Measurements from ENCODE around the gene LRP3.
A peak's percentile ranks its signal among the peaks of the same experiment; 100 is the strongest.

Gene LRP3

DNA sequence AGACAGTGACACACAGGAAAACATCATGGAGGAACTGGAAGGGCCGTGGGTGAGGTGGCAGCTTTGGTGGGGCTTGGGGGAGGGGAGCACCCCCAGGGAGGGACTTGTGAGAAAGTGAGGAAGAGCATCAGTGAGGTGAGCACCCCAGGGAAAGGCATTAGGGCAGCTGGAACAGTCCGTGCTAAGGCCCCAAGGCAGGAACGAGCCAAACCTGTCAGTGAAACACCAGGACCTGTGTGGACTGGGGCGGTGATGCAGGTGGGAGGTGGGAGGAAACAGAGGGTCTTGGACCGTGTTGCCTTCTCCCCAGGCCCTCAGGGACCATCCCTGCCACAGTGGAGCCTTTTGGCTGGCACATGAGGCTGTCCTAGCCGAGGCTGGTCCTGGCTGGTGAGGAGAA is 48.8 kb downstream of the LRP3 start:
- no peaks in the 10 kb centered on the region for H3K9me2 ChIP-seq (replicated peaks; ENCODE audit: control insufficient read depth, low read length)
- H3F3A ChIP-seq (ENCODE audit: control insufficient read depth, insufficient read depth): no peaks in the 10 kb centered on the region
- no peak overlapping the region for H3K4me2 ChIP-seq (ENCODE audit: low read length)
- H3K9me3 ChIP-seq (ENCODE audit: control insufficient read depth, insufficient read depth, low read length): peaks cover 18% of the 10 kb centered on the region
- no peak overlapping the region for H3K4me3 ChIP-seq (ENCODE audit: low read length)
- no peaks in the 10 kb centered on the region for H3K79me2 ChIP-seq (ENCODE audit: control insufficient read depth, low read length)
- H3K36me3 ChIP-seq (ENCODE audit: control insufficient read depth, low read length): no peaks in the 10 kb centered on the region
- no peaks in the 10 kb centered on the region for H3K27me3 ChIP-seq (ENCODE audit: control insufficient read depth, low read length)
- H3K4me1 ChIP-seq (ENCODE audit: control insufficient read depth, low read length): no peaks in the 10 kb centered on the region
- no peak for TF ChIP-seq EZH2phosphoT487 (IDR thresholded peaks at IDR 0.05; ENCODE audit: borderline replicate concordance, low read length)
- TF ChIP-seq, protein P1, sequence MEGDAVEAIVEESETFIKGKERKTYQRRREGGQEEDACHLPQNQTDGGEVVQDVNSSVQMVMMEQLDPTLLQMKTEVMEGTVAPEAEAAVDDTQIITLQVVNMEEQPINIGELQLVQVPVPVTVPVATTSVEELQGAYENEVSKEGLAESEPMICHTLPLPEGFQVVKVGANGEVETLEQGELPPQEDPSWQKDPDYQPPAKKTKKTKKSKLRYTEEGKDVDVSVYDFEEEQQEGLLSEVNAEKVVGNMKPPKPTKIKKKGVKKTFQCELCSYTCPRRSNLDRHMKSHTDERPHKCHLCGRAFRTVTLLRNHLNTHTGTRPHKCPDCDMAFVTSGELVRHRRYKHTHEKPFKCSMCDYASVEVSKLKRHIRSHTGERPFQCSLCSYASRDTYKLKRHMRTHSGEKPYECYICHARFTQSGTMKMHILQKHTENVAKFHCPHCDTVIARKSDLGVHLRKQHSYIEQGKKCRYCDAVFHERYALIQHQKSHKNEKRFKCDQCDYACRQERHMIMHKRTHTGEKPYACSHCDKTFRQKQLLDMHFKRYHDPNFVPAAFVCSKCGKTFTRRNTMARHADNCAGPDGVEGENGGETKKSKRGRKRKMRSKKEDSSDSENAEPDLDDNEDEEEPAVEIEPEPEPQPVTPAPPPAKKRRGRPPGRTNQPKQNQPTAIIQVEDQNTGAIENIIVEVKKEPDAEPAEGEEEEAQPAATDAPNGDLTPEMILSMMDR (IDR thresholded peaks at IDR 0.05; ENCODE audit: low read depth, low read length, poor library complexity, severe bottlenecking): no peak
- H4K20me1 ChIP-seq (ENCODE audit: control insufficient read depth, insufficient read depth, low read depth, low read length): no peaks in the 10 kb centered on the region
- H3K27ac ChIP-seq (ENCODE audit: low read depth, low read length): no peak overlapping the region

DNA sequence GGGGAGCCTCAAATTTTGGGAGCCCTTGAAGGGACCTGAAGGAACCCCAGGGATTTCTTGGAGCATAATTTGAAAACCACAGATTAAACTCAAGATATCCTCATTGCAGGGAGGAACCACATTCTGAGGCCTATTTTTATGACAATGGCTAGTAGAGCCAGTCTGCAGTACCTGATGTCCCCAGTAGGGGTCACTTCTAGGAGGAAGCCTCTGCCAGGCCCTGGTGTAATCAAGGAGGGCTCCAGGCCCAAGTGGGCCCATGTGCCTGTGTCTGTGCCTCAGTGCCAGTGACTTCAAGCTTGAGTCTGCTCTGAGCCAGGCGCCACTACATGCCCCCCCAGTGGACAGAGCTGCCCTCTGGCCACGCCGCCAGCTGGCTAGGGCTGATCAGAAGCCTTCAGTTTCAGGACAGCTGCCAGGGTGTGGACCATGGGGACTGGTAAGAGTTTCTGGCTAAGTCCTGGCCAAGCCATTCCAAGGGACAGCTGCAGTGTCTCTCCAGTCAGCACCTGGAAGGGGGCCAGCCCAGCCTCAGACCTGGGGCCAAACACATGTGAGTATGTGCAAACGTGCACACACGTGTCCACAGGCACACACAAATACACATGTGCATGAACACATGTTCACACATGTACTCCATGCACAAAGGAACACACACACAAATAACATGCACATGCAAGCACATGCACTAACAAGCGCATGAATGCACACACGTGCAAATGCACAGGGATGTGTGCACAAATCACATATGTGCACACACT is 52.0 kb downstream of the LRP3 start:
- peaks cover 22% of the 10 kb centered on the region for H3K9me3 ChIP-seq (ENCODE audit: control insufficient read depth, insufficient read depth, low read length)
- TF ChIP-seq, protein P1 (IDR thresholded peaks at IDR 0.05; ENCODE audit: low read depth, low read length, poor library complexity, severe bottlenecking): peak; percentile 65
- TF ChIP-seq EZH2phosphoT487 (IDR thresholded peaks at IDR 0.05; ENCODE audit: borderline replicate concordance, low read length): no peak
- no peaks in the 10 kb centered on the region for H3K4me1 ChIP-seq (ENCODE audit: control insufficient read depth, low read length)

DNA sequence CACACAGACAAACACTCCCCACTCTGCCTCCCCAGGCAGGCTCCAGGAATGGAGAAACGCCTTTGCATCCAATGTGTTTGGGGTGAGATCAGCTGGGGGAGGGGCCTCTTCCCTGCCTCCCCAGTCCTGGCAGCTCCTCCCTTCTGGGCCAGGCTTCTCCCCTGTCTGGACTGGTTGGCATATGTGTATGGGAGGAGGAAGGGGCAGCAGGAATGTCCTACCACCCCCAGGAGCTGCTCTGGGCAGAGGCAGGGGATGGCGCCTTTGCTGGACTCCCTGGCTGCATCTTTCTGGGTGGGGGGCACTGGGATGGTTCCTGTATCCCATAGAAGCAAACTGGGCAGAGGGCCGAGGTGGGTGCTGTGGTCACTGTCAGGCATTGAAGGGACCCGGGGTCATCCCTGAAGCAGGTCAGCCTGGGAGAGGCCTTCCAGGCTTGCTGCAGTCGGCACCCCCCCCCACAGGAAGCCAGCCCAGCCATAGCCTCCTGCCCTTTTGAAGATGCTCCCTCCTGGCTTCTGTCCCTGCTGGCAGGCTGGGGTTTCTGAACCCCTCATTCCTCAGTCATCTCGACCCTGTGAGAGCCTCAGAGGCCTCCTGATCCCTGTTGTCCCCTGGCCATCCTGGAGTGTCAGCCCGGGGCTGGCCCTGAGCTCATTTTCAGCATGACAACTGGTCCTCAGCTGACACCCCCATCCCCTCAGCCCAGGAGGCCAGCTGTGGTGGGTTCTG is 52.7 kb downstream of the LRP3 start:
- no peak overlapping the region for H3K4me2 ChIP-seq (ENCODE audit: low read length)
- H3K4me3 ChIP-seq (ENCODE audit: low read length): no peak overlapping the region
- H3K79me2 ChIP-seq (ENCODE audit: control insufficient read depth, low read length): no peaks in the 10 kb centered on the region
- TF ChIP-seq, protein P1 (IDR thresholded peaks at IDR 0.05; ENCODE audit: low read depth, low read length, poor library complexity, severe bottlenecking): no peak
- no peak for TF ChIP-seq EZH2phosphoT487 (IDR thresholded peaks at IDR 0.05; ENCODE audit: borderline replicate concordance, low read length)
- no peaks in the 10 kb centered on the region for H3K27me3 ChIP-seq (ENCODE audit: control insufficient read depth, low read length)
- peaks cover 22% of the 10 kb centered on the region for H3K9me3 ChIP-seq (ENCODE audit: control insufficient read depth, insufficient read depth, low read length)
- no peaks in the 10 kb centered on the region for H3K9me2 ChIP-seq (replicated peaks; ENCODE audit: control insufficient read depth, low read length)
- H3K27ac ChIP-seq (ENCODE audit: low read depth, low read length): no peak overlapping the region
- H3K36me3 ChIP-seq (ENCODE audit: control insufficient read depth, low read length): no peaks in the 10 kb centered on the region
- H3K4me1 ChIP-seq (ENCODE audit: control insufficient read depth, low read length): no peaks in the 10 kb centered on the region
- no peaks in the 10 kb centered on the region for H4K20me1 ChIP-seq (ENCODE audit: control insufficient read depth, insufficient read depth, low read depth, low read length)
- no peaks in the 10 kb centered on the region for H3F3A ChIP-seq (ENCODE audit: control insufficient read depth, insufficient read depth)

More for the DNA sequence above, 52.0 kb downstream of the LRP3 start:
- Histone ChIP-seq H3F3A (ENCODE audit: control insufficient read depth, insufficient read depth) (no peaks in the 10 kb centered on the region), H3K27ac (ENCODE audit: low read depth, low read length) (no peak overlapping the region), H3K27me3 (ENCODE audit: control insufficient read depth, low read length) (no peaks in the 10 kb centered on the region), H3K4me2 (ENCODE audit: low read length) (no peak overlapping the region), H3K9me2 (replicated peaks; ENCODE audit: control insufficient read depth, low read length) (no peaks in the 10 kb centered on the region), H4K20me1 (ENCODE audit: control insufficient read depth, insufficient read depth, low read depth, low read length) (no peaks in the 10 kb centered on the region), H3K79me2 (ENCODE audit: control insufficient read depth, low read length) (no peaks in the 10 kb centered on the region), H3K36me3 (ENCODE audit: control insufficient read depth, low read length) (no peaks in the 10 kb centered on the region), H3K4me3 (ENCODE audit: low read length) (no peak overlapping the region)

Data from DOHH2 (cell line).